ENCODE results near the gene RNASE8. TPM values are rescaled to one million over a fixed set of nuclear protein-coding genes. Genes with fewer than 3 reads are reported as not detected.

The RNASE8 gene
- total and polyA plus RNA-seq, 10 of the 15 experiments (the other 5 are each of a cell fraction or from before 2014, with no cell fraction given) = not detected

DNA sequence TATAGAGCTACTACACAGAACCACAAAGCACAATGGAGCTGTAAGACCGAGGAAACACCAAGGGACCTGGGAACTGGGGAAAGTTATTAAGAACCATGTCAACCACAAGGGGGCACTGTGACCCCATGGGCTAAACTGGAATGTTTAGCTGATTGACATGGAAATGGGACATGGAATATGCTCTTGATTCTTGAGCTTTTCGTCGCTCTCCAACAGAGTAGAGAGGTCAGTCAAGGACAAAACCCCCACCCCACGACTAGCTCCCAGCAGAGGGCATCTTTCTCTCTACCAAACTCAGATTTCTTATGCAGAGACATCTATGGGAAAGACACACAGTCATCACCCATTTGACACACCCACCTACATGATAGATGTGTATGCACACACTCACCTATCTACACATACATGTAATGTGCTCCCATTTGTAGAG, 42.8 kb upstream of the RNASE8 start (continued):
- TF ChIP-seq SMC3 (IDR thresholded peaks at IDR 0.05; ENCODE audit: borderline replicate concordance, low read length) (peak; percentile 92), STAT1 (conservative IDR thresholded peaks at IDR 0.05) (no peak), NBN (IDR thresholded peaks at IDR 0.05) (no peak), WRNIP1 (IDR thresholded peaks at IDR 0.05; ENCODE audit: borderline replicate concordance, low read depth, low read length) (no peak), NR2C2 (IDR thresholded peaks at IDR 0.05; ENCODE audit: borderline replicate concordance, control insufficient read depth, insufficient read length, low read depth) (no peak), IRF4 (IDR thresholded peaks at IDR 0.05; ENCODE audit: low read depth, low read length) (0 out of 2 replicates have a peak, but pooled peaks have one; percentile 40), CHD4 (IDR thresholded peaks at IDR 0.05) (no peak), PAX5 (IDR thresholded peaks at IDR 0.05; ENCODE audit: borderline replicate concordance, low read depth, low read length) (no peak), EZH2 (IDR thresholded peaks at IDR 0.05; ENCODE audit: borderline replicate concordance, control insufficient read depth, low read depth, low read length) (0 out of 2 replicates have a peak, but pooled peaks have one; percentile 33), IKZF1 (conservative IDR thresholded peaks at IDR 0.05) (0 out of 2 replicates have a peak, but pooled peaks have one; percentile 26), SIX5 (IDR thresholded peaks at IDR 0.05; ENCODE audit: low read depth, low read length, severe bottlenecking) (no peak), BRCA1 (IDR thresholded peaks at IDR 0.05; ENCODE audit: low read depth, low read length) (no peak), MEF2A (IDR thresholded peaks at IDR 0.05; ENCODE audit: insufficient read depth, low read depth, low read length) (no peak)
- TF ChIP-seq, protein P1, sequence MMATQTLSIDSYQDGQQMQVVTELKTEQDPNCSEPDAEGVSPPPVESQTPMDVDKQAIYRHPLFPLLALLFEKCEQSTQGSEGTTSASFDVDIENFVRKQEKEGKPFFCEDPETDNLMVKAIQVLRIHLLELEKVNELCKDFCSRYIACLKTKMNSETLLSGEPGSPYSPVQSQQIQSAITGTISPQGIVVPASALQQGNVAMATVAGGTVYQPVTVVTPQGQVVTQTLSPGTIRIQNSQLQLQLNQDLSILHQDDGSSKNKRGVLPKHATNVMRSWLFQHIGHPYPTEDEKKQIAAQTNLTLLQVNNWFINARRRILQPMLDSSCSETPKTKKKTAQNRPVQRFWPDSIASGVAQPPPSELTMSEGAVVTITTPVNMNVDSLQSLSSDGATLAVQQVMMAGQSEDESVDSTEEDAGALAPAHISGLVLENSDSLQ (IDR thresholded peaks at IDR 0.05) = peak; percentile 90
- TF ChIP-seq, protein P2, sequence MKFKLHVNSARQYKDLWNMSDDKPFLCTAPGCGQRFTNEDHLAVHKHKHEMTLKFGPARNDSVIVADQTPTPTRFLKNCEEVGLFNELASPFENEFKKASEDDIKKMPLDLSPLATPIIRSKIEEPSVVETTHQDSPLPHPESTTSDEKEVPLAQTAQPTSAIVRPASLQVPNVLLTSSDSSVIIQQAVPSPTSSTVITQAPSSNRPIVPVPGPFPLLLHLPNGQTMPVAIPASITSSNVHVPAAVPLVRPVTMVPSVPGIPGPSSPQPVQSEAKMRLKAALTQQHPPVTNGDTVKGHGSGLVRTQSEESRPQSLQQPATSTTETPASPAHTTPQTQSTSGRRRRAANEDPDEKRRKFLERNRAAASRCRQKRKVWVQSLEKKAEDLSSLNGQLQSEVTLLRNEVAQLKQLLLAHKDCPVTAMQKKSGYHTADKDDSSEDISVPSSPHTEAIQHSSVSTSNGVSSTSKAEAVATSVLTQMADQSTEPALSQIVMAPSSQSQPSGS (IDR thresholded peaks at IDR 0.05; ENCODE audit: low read length) = no peak

All from GM12878 (cell line).